ENCODE results near the gene STIMATE. TPM values are rescaled to one million over a fixed set of nuclear protein-coding genes. Genes with fewer than 3 reads are reported as not detected.

STIMATE gene
- total RNA-seq, 2 experiments from 2014 or later: 12.0 to 17.1 TPM

DNA sequence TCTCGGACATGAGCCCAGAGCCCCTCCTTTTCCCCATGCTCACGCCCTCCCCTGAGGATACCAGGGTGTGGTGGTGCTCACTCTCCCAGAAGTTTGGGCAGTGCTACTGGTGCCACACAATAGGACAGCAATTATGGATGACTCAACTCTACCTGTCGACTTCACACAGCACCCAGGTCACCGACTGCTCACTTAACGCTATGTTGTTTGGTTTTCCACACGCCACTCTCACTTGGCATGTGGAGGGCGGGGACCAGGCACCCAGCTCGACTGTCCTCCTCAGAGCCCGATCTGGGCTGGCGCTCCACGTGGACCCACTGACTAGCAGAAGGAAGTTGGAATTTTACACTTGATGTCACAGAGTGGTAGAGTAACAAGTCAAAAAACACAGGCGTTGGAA, 30.9 kb downstream of the STIMATE start:
- POLR2A ChIA-PET: no interaction called here
- H3K36me3 Mint-ChIP-seq (ENCODE audit: low read depth): peaks cover 16% of the 10 kb centered on the region

DNA sequence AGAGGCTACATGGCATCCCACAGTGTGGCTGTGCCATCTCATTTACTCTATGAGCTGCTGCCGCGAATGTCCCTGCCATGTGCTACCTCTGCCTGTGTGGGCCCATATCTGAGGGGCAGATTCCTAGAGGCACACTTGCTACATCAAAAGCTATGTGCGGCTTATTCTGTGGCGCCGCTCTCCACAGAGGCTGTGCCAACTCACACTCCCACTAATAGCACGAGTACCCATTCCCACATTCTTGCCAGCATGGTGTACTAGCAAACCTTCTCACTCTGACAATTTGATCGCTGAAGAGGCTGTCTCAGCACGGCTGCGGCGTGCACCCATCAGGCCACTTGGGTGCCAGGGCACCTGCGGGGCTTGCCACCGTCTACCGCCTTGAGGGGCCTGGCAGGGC, 31.4 kb downstream of the STIMATE start:
- ChIA-PET CTCF (interaction anchor here (0.6 kb wide), 1 partner anchor 144 kb away, joined by 4 read pairs; no protein-coding TSS in a partner anchor), POLR2A (no interaction called here)
- Mint-ChIP-seq H3K4me3 (no peak overlapping the region), H3K27me3 (no peaks in the 10 kb centered on the region), H3K36me3 (ENCODE audit: low read depth) (peaks cover 16% of the 10 kb centered on the region), H3K4me1 (peaks cover 5% of the 10 kb centered on the region), H3K27ac (no peak overlapping the region), H3K9me3 (ENCODE audit: low read depth) (peaks cover 12% of the 10 kb centered on the region)
- DNase-seq (no peak), ATAC-seq (no peak)
- intact Hi-C loops (cut with DNase I, micrococcal nuclease): no loop called here

More for the DNA sequence above, 30.9 kb downstream of the STIMATE start:
- CTCF ChIA-PET: interaction anchor here (0.6 kb wide), 1 partner anchor 144 kb away, joined by 4 read pairs; no protein-coding TSS in a partner anchor
- ATAC-seq: no peak
- Mint-ChIP-seq H3K27ac (no peak overlapping the region), H3K4me1 (peaks cover 6% of the 10 kb centered on the region), H3K27me3 (no peaks in the 10 kb centered on the region), H3K4me3 (no peak overlapping the region), H3K9me3 (ENCODE audit: low read depth) (peaks cover 12% of the 10 kb centered on the region)
- no peak for DNase-seq
- intact Hi-C loops (cut with DNase I, micrococcal nuclease): no loop called here

DNA sequence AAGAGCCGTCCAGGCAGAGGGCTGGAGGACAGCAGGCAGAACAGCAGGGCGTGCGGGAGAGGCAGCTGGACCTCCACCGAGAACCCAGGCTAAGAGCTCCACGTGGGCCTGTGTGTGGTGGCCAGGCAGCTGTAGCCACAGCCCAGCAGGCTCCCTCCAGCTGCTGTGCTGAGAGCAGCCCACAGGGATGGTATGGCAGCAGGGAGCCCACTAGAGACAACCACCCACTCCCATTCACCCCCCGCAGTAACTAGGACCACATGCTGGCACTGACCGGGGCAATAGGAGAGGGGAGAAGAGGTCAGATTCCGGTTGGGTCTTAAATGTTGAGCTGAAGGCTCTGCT, 37.0 kb downstream of the STIMATE start:
- DNase-seq (no peak), ATAC-seq (no peak)
- intact Hi-C loops (cut with DNase I, micrococcal nuclease): no loop called here
- Mint-ChIP-seq H3K27me3 (no peaks in the 10 kb centered on the region), H3K9me3 (ENCODE audit: low read depth) (peaks cover 8% of the 10 kb centered on the region), H3K4me3 (no peak overlapping the region), H3K36me3 (ENCODE audit: low read depth) (peaks cover 12% of the 10 kb centered on the region), H3K4me1 (no peaks in the 10 kb centered on the region), H3K27ac (no peak overlapping the region)
- CTCF ChIA-PET: no interaction called here
- POLR2A ChIA-PET: interaction anchor here (0.6 kb wide), 2 partner anchors 38 to 81 kb away, joined by 3 to 4 read pairs; no protein-coding TSS in a partner anchor

DNA sequence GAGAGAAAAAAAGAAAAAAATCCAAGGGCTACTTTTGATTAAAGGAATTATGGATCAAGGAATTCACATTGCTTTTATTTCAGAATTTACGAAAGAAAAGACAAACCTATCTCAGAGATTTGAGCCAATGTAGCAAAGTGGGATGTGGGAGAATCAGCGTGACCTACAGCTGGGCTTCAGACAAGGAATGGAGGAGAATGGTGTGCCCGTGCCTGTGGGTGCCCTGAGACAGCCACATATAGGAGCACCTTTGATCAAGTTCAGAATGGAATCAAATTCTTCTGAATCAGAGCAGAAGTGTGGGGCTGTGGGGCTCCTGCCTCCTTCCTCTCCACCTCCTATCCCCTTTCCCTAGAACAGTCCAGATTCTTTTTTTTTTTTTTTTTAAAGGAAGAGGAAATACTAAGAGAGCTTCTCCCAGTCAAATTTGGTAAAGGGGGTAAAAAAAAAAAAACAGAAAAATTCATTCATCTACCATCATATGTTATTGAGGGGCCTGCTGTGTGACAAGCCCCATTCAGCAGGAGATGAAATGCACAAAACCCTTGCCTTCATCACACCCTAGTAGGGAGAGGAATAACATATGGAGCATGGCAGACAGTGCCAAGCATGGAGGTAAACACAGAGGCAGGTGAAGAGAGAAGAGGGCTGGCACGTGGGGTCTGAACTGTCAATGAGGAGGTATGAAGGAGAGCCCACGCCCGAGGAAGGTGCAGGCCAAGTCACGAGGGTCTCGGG, 37.5 kb downstream of the STIMATE start:
- Mint-ChIP-seq H3K4me3 (no peak overlapping the region), H3K4me1 (no peaks in the 10 kb centered on the region), H3K27me3 (no peaks in the 10 kb centered on the region), H3K27ac (no peak overlapping the region), H3K36me3 (ENCODE audit: low read depth) (peaks cover 10% of the 10 kb centered on the region), H3K9me3 (ENCODE audit: low read depth) (peaks cover 8% of the 10 kb centered on the region)
- ChIA-PET CTCF (no interaction called here), POLR2A (interaction anchor here (0.6 kb wide), 1 partner anchor 81 kb away, joined by 3 read pairs; no protein-coding TSS in a partner anchor)
- ATAC-seq (no peak), DNase-seq (no peak)
- intact Hi-C loops (cut with DNase I, micrococcal nuclease): loop anchor here in 1 of 2 experiments (10.0 kb wide), 1 partner anchor 335 kb away; no protein-coding TSS in a partner anchor

DNA sequence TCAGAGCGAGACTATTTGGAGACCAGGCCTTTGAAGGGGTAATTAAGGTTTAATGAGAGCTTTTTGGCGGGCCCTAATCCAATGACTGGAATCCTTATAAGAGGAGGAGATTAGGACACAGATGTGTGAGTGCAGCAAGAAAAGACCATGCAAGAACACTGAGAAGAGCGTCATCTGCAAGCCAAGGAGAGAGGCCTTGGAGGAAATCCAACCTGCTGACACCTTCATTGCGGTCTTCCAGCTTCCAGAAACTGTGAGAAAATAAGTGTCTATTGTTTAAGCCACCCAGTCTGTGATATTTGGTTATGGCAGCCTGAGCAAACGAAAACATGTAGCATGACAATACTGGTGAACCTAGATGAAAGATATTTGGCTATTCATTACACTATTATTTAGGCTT, 39.5 kb downstream of the STIMATE start:
- DNase-seq (no peak), ATAC-seq (no peak)
- Mint-ChIP-seq H3K36me3 (ENCODE audit: low read depth) (peaks cover 1% of the 10 kb centered on the region), H3K4me1 (no peaks in the 10 kb centered on the region), H3K9me3 (ENCODE audit: low read depth) (no peaks in the 10 kb centered on the region), H3K27ac (no peak overlapping the region), H3K27me3 (no peaks in the 10 kb centered on the region), H3K4me3 (no peak overlapping the region)
- CTCF ChIA-PET: interaction anchor here (0.7 to 0.8 kb wide), 2 partner anchors 36 to 194 kb away, joined by 3 read pairs; no protein-coding TSS in a partner anchor
- POLR2A ChIA-PET: no interaction called here
- intact Hi-C loops (cut with DNase I, micrococcal nuclease): loop anchor here in 1 of 2 experiments (10.0 kb wide), 1 partner anchor 337 kb away; no protein-coding TSS in a partner anchor

DNA sequence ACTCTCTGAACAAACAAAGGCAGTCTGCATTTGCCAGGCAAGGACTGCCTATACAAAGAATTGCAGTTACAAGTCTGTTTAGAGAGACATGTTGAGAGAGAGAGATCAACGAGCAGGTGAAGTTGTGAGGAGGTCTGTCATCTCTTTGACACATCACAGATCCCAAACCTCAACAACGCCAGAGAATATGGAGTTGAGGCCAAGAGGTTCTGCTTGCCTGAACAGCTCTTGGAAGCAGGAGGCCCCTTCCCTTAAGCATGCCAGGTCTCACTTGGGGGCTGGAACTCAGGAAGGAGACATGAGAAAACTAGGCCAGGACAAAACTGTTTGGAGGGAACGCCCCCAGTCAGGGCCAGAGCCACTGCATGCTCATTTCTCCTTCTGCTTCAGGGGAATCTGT, 40.2 kb downstream of the STIMATE start:
- intact Hi-C loops (cut with DNase I, micrococcal nuclease): loop anchor here in 1 of 2 experiments (10.0 kb wide), 1 partner anchor 338 kb away; no protein-coding TSS in a partner anchor
- H3K9me3 Mint-ChIP-seq (ENCODE audit: low read depth): no peaks in the 10 kb centered on the region
- CTCF ChIA-PET: interaction anchor here (0.5 to 1.6 kb wide), 2 partner anchors 48 to 1152 kb away, joined by 3 read pairs; no protein-coding TSS in a partner anchor

DNA sequence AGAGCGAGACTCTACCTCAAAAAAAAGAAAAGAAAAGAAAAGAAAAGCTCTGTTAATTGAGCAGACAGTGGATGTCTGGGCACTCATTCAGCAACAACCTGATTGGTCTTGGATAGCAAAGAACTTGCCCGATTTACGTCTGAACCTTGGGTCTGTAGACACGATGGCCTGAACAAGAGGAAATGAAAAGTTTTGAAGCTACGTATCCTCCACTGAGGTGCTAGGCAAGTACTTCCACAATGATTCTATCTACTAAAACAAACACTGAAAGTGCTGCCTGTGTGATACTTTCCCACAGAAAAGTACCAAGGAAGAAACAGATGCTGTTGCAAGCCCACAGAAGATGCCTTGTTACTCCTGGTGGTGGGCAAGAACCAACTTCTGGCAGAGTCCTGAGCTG, 40.7 kb downstream of the STIMATE start:
- Mint-ChIP-seq H3K27ac (no peak overlapping the region), H3K4me3 (no peak overlapping the region), H3K27me3 (no peaks in the 10 kb centered on the region), H3K4me1 (no peaks in the 10 kb centered on the region), H3K9me3 (ENCODE audit: low read depth) (no peaks in the 10 kb centered on the region), H3K36me3 (ENCODE audit: low read depth) (peaks cover 5% of the 10 kb centered on the region)
- ChIA-PET CTCF (interaction anchor here (0.5 to 2.2 kb wide), 4 partner anchors 12 to 1153 kb away, joined by 3 to 6 read pairs (median 3); no protein-coding TSS in a partner anchor), POLR2A (no interaction called here)
- ATAC-seq: no peak
- DNase-seq: no peak
- intact Hi-C loops (cut with DNase I, micrococcal nuclease): loop anchor here in 1 of 2 experiments (10.0 kb wide), 1 partner anchor 338 kb away; no protein-coding TSS in a partner anchor

More for the DNA sequence above, 40.2 kb downstream of the STIMATE start:
- POLR2A ChIA-PET: no interaction called here
- Mint-ChIP-seq H3K4me1 (no peaks in the 10 kb centered on the region), H3K27ac (no peak overlapping the region), H3K36me3 (ENCODE audit: low read depth) (no peaks in the 10 kb centered on the region), H3K4me3 (no peak overlapping the region), H3K27me3 (no peaks in the 10 kb centered on the region)
- no peak for DNase-seq
- no peak for ATAC-seq

DNA sequence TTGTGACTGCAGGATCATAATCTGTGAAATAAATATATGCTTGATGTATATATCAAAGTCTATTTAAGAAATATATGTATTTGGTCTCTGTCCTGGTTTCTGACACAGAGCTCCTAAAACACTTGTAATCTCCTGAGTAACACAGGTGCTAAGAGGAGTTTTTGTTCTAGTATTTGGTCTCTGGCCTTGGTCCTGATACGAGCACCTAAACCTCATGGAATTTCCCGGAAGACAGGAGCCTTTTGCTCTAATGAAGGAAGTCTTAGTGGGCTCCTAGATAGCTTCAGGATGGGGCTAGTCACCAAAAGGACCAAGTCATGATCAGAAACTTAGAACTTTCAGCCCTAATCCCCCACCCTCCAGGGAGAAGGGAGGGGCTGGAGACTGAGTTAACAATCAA, 43.3 kb downstream of the STIMATE start:
- H3K36me3 Mint-ChIP-seq (ENCODE audit: low read depth): peaks cover 5% of the 10 kb centered on the region
- no peak overlapping the region for H3K4me3 Mint-ChIP-seq
- no peaks in the 10 kb centered on the region for H3K27me3 Mint-ChIP-seq
- ChIA-PET POLR2A (no interaction called here), CTCF (no interaction called here)
- H3K27ac Mint-ChIP-seq: no peak overlapping the region
- no peak for DNase-seq
- no peaks in the 10 kb centered on the region for H3K4me1 Mint-ChIP-seq
- no peaks in the 10 kb centered on the region for H3K9me3 Mint-ChIP-seq (ENCODE audit: low read depth)
- ATAC-seq: no peak
- intact Hi-C loops (cut with DNase I, micrococcal nuclease): loop anchor here (5.0 to 10.0 kb wide), 3 partner anchors 38 to 341 kb away; no protein-coding TSS in a partner anchor

DNA sequence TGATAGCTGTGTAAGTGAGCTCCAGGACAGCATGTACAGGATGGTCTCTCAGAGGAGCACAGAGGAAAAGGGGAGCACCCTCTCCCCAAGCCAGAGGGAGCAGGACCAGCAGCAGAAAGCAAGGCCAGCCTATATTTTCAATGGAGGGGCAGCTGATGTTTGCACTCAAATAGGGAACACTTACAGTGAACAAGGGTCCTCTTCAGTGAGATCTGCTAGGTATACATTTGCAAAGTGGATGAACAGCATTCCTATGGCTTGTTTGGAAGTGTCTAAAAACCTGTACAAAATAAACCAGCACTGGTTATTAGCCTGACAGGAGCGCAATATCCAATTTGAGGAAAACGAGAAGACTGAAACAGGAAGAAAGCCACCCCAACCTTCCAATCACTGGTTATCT, 44.9 kb downstream of the STIMATE start:
- H3K27ac Mint-ChIP-seq: no peak overlapping the region
- intact Hi-C loops (cut with DNase I, micrococcal nuclease): loop anchor here (5.0 to 10.0 kb wide), 3 partner anchors 40 to 342 kb away; no protein-coding TSS in a partner anchor
- ChIA-PET POLR2A (no interaction called here), CTCF (interaction anchor here (1.1 to 1.6 kb wide), 5 partner anchors 9 to 119 kb away, joined by 3 to 11 read pairs (median 5); no protein-coding TSS in a partner anchor)
- peaks cover 7% of the 10 kb centered on the region for H3K36me3 Mint-ChIP-seq (ENCODE audit: low read depth)
- DNase-seq (no peak), ATAC-seq (no peak)
- H3K4me3 Mint-ChIP-seq: no peak overlapping the region
- H3K27me3 Mint-ChIP-seq: no peaks in the 10 kb centered on the region
- no peaks in the 10 kb centered on the region for H3K9me3 Mint-ChIP-seq (ENCODE audit: low read depth)
- no peaks in the 10 kb centered on the region for H3K4me1 Mint-ChIP-seq

DNA sequence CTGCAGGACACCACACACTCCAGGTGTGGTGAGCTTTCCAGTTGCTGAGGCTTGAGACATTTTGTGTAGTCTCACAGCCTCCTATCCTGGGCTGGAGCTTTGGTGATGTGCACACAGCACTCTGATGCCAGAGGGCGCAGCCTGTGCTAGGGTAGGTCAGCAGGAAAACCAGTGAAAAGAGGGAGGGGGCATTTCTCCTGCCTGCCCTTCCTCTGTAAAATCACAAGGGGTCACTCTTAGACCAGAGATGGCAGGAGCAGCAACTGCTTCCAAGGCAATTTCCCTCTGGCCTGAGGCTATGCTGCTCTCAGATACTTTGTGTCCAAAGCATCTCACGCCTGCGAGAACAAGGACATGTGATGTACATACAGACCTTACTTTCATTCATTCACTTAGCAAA, 46.0 kb downstream of the STIMATE start:
- intact Hi-C loops (cut with DNase I, micrococcal nuclease): loop anchor here (1.0 to 10.0 kb wide), 6 partner anchors 41 to 345 kb away; no protein-coding TSS in a partner anchor
- DNase-seq (peak; percentile 50), ATAC-seq (peak; percentile 88)
- ChIA-PET CTCF (interaction anchor here (1.0 to 1.5 kb wide), 8 partner anchors 13 to 220 kb away, joined by 3 to 6 read pairs (median 4); no protein-coding TSS in a partner anchor), POLR2A (interaction anchor here (0.6 kb wide), 1 partner anchor 474 kb away, joined by 7 read pairs; no protein-coding TSS in a partner anchor)
- Mint-ChIP-seq H3K27ac (no peak overlapping the region), H3K4me1 (no peaks in the 10 kb centered on the region), H3K27me3 (no peaks in the 10 kb centered on the region), H3K9me3 (ENCODE audit: low read depth) (no peaks in the 10 kb centered on the region), H3K36me3 (ENCODE audit: low read depth) (peaks cover 7% of the 10 kb centered on the region), H3K4me3 (no peak overlapping the region)

DNA sequence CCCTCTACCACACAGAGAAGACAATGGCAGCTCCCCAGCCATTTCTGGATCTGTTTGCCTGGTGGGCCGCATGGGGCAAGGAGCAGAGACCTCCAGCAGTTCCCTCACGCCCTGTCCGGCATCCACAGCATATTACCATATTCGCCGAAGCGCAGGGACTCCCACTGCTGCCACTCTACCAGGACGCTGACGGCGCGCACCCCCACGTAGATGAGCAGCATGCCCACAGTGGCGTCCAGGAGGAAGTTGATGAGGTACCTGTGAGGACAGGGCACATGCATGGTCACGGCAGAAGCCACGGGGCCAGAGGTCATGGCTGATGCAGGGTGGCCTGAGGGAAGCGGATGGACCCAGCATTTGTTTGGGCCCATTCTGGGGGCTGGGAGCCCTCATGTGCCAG, 47.7 kb downstream of the STIMATE start:
- peaks cover 7% of the 10 kb centered on the region for H3K36me3 Mint-ChIP-seq (ENCODE audit: low read depth)
- intact Hi-C loops (cut with DNase I, micrococcal nuclease): loop anchor here (2.0 to 10.0 kb wide), 4 partner anchors 43 to 347 kb away; no protein-coding TSS in a partner anchor
- no peaks in the 10 kb centered on the region for H3K27me3 Mint-ChIP-seq
- POLR2A ChIA-PET: no interaction called here
- DNase-seq (no peak), ATAC-seq (no peak)
- H3K4me1 Mint-ChIP-seq: peaks cover 2% of the 10 kb centered on the region
- no peak overlapping the region for H3K4me3 Mint-ChIP-seq
- no peaks in the 10 kb centered on the region for H3K9me3 Mint-ChIP-seq (ENCODE audit: low read depth)
- H3K27ac Mint-ChIP-seq: no peak overlapping the region
- CTCF ChIA-PET: interaction anchor here (1.0 to 3.5 kb wide), 2 partner anchors 12 to 84 kb away, joined by 3 to 10 read pairs; no protein-coding TSS in a partner anchor
